Central memory CD8-positive, alpha-beta T cell (primary cell): ENCODE results near the gene ZNF18.

Source experiments
- ATAC-seq: fragments of 150-1000 bp; cut with Tn5 transposase; replicated peaks from 2 replicates; pipeline ENCODE4 v1.10.0; 2022; ENCODE audit warnings: mild to moderate bottlenecking, moderate FRiP score, moderate number of reproducible peaks; ENCODE audit not compliant: poor library complexity, severe bottlenecking; ENCODE audit errors: extremely low read depth
- DNase-seq, 2 donors: peaks; one replicate each; pipeline ENCODE4 v3.0.0; 2021; ENCODE audit warnings: low spot score in 2 of 2
- H3K27ac Mint-ChIP-seq: one replicate; pipeline ENCODE4 v1.8.0; 2022; ENCODE audit warnings: low read depth, mild to moderate bottlenecking, moderate library complexity, mixed read lengths
- H3K27me3 Mint-ChIP-seq: one replicate; pipeline ENCODE4 v1.8.0; 2022; ENCODE audit warnings: mixed read lengths
- H3K36me3 Mint-ChIP-seq: one replicate; pipeline ENCODE4 v1.8.0; 2022; ENCODE audit warnings: mild to moderate bottlenecking, moderate library complexity, mixed read lengths; ENCODE audit not compliant: insufficient read depth
- H3K4me1 Mint-ChIP-seq: one replicate; pipeline ENCODE4 v1.8.0; 2022; ENCODE audit warnings: mixed read lengths
- H3K4me3 Mint-ChIP-seq: one replicate; pipeline ENCODE4 v1.8.0; 2022; ENCODE audit warnings: mild to moderate bottlenecking, moderate library complexity, mixed read lengths
- H3K9me3 Mint-ChIP-seq: one replicate; pipeline ENCODE4 v1.8.0; 2022; ENCODE audit warnings: mixed read lengths

ZNF18 gene

DNA sequence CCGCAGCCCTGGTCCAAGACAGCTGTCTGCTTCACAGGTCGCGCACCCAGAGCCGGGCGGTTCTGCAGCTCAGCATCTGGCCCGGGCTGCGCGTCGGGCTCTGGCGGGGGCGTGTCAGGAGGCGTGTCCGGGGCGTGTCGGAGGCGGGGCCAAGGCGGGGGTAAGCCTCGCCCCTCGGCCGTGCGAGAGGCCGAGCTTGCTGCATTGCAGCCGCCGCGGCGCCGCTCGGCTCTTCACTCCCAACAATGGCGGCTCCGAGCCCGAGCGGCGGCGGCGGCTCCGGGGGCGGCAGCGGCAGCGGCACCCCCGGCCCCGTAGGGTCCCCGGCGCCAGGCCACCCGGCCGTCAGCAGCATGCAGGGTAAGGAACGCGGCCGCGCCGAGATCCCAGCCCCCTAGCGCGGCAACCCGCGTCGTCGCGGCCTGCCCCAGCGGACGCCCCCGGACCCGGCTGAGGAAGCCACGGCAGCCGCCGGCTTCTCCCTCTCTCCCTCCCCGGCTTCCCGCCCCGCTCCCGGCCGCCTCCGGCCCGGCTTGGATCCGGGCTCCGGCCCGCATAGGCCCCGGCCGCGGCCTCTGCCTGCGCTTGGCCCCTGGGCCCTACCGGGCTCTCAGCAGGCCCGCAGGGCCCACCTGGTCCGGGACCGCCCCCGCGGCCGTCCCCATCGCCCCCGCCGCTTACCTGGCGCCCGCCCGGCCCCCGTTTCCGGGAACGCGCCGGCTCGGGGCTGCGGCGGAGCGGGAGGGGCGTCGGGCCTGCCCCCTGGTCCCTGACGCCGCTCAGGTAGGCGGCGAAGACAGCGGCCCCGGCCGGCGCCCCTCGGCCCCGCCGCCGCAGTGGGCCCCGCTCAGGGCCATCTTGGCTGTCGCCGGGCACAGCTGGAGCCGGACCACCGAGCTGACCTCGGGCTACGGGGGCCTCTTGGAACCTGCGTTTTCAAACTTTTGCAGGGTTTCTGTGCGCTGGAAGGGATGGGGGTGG, 23.7 kb upstream of the ZNF18 start, which contains the start of gene MAP2K4:
Gene MAP2K4 (plus strand): TSS at position 236 of the 981 bp plus-strand sequence. CDS start 10 bp downstream, at position 246.
- DNase-seq (peak; percentile 92 to 99), ATAC-seq (peak; percentile 98)
- H3K36me3 Mint-ChIP-seq, result no peaks in the 10 kb centered on the region
- H3K27ac Mint-ChIP-seq, result peak within 1 kb of the TSS; percentile 23
- peak within 1 kb of the TSS; percentile 72 for H3K4me3 Mint-ChIP-seq
- no peaks in the 10 kb centered on the region for H3K9me3 Mint-ChIP-seq
- H3K4me1 Mint-ChIP-seq, result peaks cover 36% of the 10 kb centered on the region
- H3K27me3 Mint-ChIP-seq, result no peaks in the 10 kb centered on the region

DNA sequence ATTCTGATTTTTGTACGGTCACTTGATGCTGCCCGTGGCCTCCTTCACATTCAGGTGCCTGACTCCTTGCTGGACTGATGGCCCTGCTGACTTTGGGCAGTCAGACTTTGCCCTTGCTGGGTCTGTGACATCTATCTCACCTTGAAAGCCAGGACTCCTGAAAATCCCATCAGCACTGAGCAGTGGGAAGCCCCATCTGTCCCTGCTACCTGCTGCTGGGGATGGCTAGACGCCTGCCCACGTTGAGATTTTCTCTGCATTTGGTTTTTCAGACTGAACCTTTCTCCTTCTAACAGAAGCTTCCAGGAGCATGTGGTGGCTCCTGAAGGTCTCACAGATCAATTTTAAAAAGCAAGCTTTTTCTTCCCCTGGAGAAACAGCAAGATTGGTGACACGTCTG, 10.2 kb upstream of the ZNF18 start:
- Mint-ChIP-seq H3K4me3 (no peak overlapping the region), H3K27ac (no peak overlapping the region)
- ATAC-seq, result no peak

GRCh38 chr17:11999696-12000095, 2.4 kb upstream of the ZNF18 start:
- Mint-ChIP-seq H3K27ac (no peak overlapping the region), H3K27me3 (no peaks in the 10 kb centered on the region)
- ATAC-seq, result no peak

More for the DNA sequence above, 10.2 kb upstream of the ZNF18 start:
- Mint-ChIP-seq H3K27me3 (peaks cover 13% of the 10 kb centered on the region), H3K9me3 (no peaks in the 10 kb centered on the region), H3K36me3 (peaks cover 2% of the 10 kb centered on the region), H3K4me1 (no peaks in the 10 kb centered on the region)
- DNase-seq, result no peak

GRCh38 chr17:11997972-11998233, 628 bp upstream of the ZNF18 start:
- peaks cover 9% of the 10 kb centered on the region for H3K4me1 Mint-ChIP-seq
- peak overlapping the region; percentile 86 for H3K4me3 Mint-ChIP-seq
- H3K27me3 Mint-ChIP-seq, result no peaks in the 10 kb centered on the region
- no peak for ATAC-seq
- peaks cover 4% of the 10 kb centered on the region for H3K36me3 Mint-ChIP-seq
- H3K9me3 Mint-ChIP-seq, result peaks cover 4% of the 10 kb centered on the region
- peak overlapping the region; percentile 93 for H3K27ac Mint-ChIP-seq
- DNase-seq, result no peak

More at GRCh38 chr17:11999696-12000095, 2.4 kb upstream of the ZNF18 start:
- Mint-ChIP-seq H3K4me1 (peaks cover 9% of the 10 kb centered on the region), H3K36me3 (peaks cover 3% of the 10 kb centered on the region), H3K4me3 (no peak overlapping the region), H3K9me3 (peaks cover 4% of the 10 kb centered on the region)
- no peak for DNase-seq

- H3K27me3 Mint-ChIP-seq, result no peaks in the 10 kb centered on the region
- H3K4me1 Mint-ChIP-seq, result peaks cover 9% of the 10 kb centered on the region
- no peak for DNase-seq
- peaks cover 4% of the 10 kb centered on the region for H3K36me3 Mint-ChIP-seq
- peak overlapping the region; percentile 93 for H3K27ac Mint-ChIP-seq
- peak; percentile 55 for ATAC-seq
- H3K4me3 Mint-ChIP-seq, result peak overlapping the region; percentile 86
- H3K9me3 Mint-ChIP-seq, result peaks cover 4% of the 10 kb centered on the region
Observed at GRCh38 chr17:11996722-11997146, 541 bp downstream of the ZNF18 start.

GRCh38 chr17:11991461-11991860, 5.8 kb downstream of the ZNF18 start:
- H3K36me3 Mint-ChIP-seq, result peaks cover 22% of the 10 kb centered on the region
- no peaks in the 10 kb centered on the region for H3K9me3 Mint-ChIP-seq
- ATAC-seq (no peak), DNase-seq (no peak)
- H3K27ac Mint-ChIP-seq, result no peak overlapping the region
- peaks cover 22% of the 10 kb centered on the region for H3K4me1 Mint-ChIP-seq
- H3K27me3 Mint-ChIP-seq, result no peaks in the 10 kb centered on the region
- H3K4me3 Mint-ChIP-seq, result no peak overlapping the region

DNA sequence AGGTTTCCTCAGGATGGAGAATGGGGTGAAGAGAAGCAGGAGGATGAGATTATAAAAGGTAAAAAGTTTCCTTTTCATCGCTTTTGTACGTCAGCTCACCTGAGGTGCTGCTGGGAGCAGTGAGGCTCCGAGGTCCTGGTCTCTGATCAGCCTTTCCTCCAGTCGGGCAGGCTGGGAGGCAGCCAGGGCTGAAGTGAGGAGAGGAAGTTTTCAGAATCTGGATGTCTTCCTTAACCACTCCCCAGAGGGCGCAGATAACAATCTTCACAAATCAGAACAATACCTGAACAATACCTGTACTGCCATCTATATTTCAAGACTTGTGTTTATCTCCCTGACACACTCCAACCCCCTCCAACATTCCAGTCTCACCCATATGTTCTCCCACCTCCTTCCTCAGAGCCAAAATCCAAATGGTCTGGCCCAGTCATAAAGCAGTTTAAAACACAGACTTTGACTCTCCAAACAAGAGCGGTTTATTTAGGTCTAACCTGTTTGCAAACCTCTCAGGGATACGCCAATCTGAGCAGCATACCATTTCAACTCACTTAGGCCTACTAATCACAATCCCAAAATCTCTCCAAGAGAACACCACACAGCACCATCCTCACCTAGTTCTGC, 6.8 kb downstream of the ZNF18 start:
- H3K9me3 Mint-ChIP-seq, result no peaks in the 10 kb centered on the region
- H3K27ac Mint-ChIP-seq, result peak overlapping the region; percentile 10
- H3K4me3 Mint-ChIP-seq, result no peak overlapping the region
- no peak for ATAC-seq
- peaks cover 22% of the 10 kb centered on the region for H3K4me1 Mint-ChIP-seq
- DNase-seq, result no peak
- no peaks in the 10 kb centered on the region for H3K27me3 Mint-ChIP-seq
- peaks cover 22% of the 10 kb centered on the region for H3K36me3 Mint-ChIP-seq

GRCh38 chr17:11986942-11987329, 10.3 kb downstream of the ZNF18 start:
- H3K4me3 Mint-ChIP-seq, result no peak overlapping the region
- no peak overlapping the region for H3K27ac Mint-ChIP-seq
- peaks cover 41% of the 10 kb centered on the region for H3K36me3 Mint-ChIP-seq
- no peaks in the 10 kb centered on the region for H3K27me3 Mint-ChIP-seq
- ATAC-seq (no peak), DNase-seq (no peak)
- peaks cover 27% of the 10 kb centered on the region for H3K4me1 Mint-ChIP-seq
- H3K9me3 Mint-ChIP-seq, result no peaks in the 10 kb centered on the region

DNA sequence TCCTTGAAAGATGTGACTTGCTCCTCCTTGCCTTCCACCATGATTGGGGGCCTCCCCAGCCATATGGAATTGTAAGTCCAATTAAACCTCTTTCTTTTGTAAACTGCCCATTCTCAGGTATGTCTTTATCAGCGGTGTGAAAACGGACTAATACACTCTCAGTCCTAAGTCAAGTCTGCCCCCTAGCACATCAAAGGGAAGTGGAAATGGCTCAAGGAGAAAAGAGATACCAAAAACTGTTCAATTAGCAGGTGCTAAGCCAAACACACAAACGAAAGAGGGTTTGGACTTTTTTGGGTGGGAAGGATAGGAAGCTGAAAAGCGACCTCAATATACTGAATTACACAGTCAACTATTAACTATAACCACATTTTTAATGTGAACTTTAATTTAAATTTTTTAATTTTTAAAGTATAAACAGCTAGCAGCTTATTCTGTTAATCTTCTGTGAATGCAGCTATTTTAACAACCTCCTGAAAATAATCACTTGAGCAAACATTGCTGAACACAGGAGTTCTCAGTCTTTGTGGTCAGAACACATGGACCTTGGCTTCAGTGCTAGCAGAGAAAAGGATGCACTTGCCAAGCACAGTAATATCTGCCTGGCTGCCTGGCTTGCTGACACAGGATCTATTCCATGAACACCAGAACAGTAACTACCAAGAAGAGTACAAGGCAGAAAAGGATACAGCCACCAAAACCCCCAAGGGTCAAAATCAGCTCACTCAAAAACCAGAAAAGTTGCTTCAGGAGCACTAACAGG, 10.9 kb downstream of the ZNF18 start:
- Mint-ChIP-seq H3K36me3 (peaks cover 45% of the 10 kb centered on the region), H3K4me1 (peaks cover 27% of the 10 kb centered on the region), H3K27ac (no peak overlapping the region), H3K27me3 (no peaks in the 10 kb centered on the region), H3K4me3 (no peak overlapping the region), H3K9me3 (no peaks in the 10 kb centered on the region)
- DNase-seq (no peak), ATAC-seq (no peak)

DNA sequence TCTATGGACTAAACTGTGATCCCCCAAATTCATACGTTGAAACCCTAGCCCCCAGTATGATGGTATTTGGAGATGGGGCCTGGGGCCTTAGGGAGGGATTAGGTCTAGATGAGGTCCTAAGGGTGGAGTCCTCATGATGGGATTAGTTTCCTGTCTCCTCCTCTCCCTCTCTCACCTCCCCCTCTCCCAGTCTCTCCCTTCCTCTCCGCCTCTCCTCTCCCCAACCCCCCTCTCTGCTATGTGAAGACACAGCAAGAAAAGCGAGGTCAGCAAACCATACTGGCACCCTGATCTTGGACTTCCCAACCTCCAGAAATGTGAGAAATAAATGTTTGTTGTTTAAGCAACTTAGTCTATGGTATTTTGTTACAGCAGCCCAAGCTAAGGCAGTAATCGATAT, 15.4 kb downstream of the ZNF18 start:
- Mint-ChIP-seq H3K27me3 (no peaks in the 10 kb centered on the region), H3K27ac (no peak overlapping the region), H3K36me3 (peaks cover 44% of the 10 kb centered on the region), H3K9me3 (no peaks in the 10 kb centered on the region), H3K4me3 (no peak overlapping the region), H3K4me1 (peaks cover 5% of the 10 kb centered on the region)
- no peak for ATAC-seq
- no peak for DNase-seq

DNA sequence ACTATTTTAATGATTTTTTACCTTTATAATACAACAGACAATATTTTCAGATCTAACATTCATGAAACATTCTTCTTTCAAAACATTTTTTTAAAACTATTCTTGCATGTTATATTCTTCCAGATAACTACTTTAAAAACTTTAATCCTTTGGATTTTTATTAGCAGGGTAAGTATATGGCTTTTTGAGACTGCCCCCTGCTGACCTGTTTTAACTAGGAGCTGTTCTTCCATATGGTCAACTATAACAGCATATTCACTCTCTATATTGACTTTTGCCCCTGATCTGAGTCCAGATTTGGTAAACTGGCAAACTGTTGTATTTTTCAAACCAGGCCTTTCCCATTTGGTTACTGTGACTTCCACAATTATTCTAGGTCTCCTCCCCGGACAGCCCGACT, 16.5 kb downstream of the ZNF18 start:
- peaks cover 9% of the 10 kb centered on the region for H3K4me1 Mint-ChIP-seq
- H3K27ac Mint-ChIP-seq, result no peak overlapping the region
- no peaks in the 10 kb centered on the region for H3K27me3 Mint-ChIP-seq
- no peak for DNase-seq
- no peaks in the 10 kb centered on the region for H3K9me3 Mint-ChIP-seq
- H3K4me3 Mint-ChIP-seq, result no peak overlapping the region
- peaks cover 46% of the 10 kb centered on the region for H3K36me3 Mint-ChIP-seq
- ATAC-seq, result no peak

GRCh38 chr17:11979795-11980194, 17.5 kb downstream of the ZNF18 start:
- DNase-seq, result no peak
- Mint-ChIP-seq H3K36me3 (peaks cover 45% of the 10 kb centered on the region), H3K4me3 (no peak overlapping the region), H3K27ac (no peak overlapping the region), H3K27me3 (no peaks in the 10 kb centered on the region), H3K4me1 (peaks cover 17% of the 10 kb centered on the region), H3K9me3 (no peaks in the 10 kb centered on the region)
- no peak for ATAC-seq
